ENCODE results near the gene UQCRFS1. TPM values are rescaled to one million over a fixed set of nuclear protein-coding genes. Genes with fewer than 3 reads are reported as not detected.

The UQCRFS1 gene
- total and polyA plus RNA-seq, 2 donors (not counting 1 experiment from before 2014, with no cell fraction given): 15.2 to 23.4 TPM

DNA sequence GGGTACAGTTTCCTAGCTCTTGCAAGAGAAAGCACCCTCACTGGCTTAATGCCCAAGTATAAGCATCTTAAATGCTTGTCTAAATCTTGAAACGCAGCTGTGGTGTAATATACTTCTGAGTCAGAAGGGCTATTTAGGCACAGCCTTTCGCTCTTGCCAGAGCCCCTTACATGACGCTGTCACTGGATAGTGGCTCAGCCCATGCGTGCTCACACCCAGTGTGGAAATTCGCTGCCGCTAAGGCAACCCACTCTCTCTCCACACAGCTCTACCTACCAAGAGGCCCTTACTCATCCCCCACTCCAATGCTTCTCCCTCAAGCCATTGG lies 24.0 kb downstream of the UQCRFS1 start:
- ChIA-PET POLR2A (no interaction called here), CTCF (no interaction called here)
- no peak overlapping the region for H3K27ac ChIP-seq (ENCODE audit: low read length in 2 of 2)
- DNase-seq: no peak
- no peak overlapping the region for H2AFZ ChIP-seq (ENCODE audit: insufficient read depth, low read depth, low read length, poor library complexity, severe bottlenecking)
- no peak overlapping the region for H3K9ac ChIP-seq (ENCODE audit: low read length)
- no peaks in the 10 kb centered on the region for H3K79me2 ChIP-seq (ENCODE audit: control insufficient read depth, insufficient read depth, low read length)
- H3K4me3 Mint-ChIP-seq: no peak overlapping the region
- H3K9me3 Mint-ChIP-seq (ENCODE audit: insufficient read depth): no peaks in the 10 kb centered on the region
- H4K20me1 ChIP-seq (ENCODE audit: control insufficient read depth, insufficient read depth, low read length, poor library complexity, severe bottlenecking): no peaks in the 10 kb centered on the region
- WGBS (ENCODE audit: insufficient coverage): 92% methylated on average over 6 of the region's 6 CpGs
- H3K27me3 ChIP-seq (replicated peaks in 1 of 4; ENCODE audit: control extremely low read depth in 1 of 4, control insufficient read depth in 3 of 4, insufficient read depth in 4 of 4, low read length in 3 of 4): no peaks in the 10 kb centered on the region
- no peaks in the 10 kb centered on the region for H3K4me1 ChIP-seq (ENCODE audit: control insufficient read depth in 2 of 2, insufficient read depth in 2 of 2, low read length in 2 of 2)
- no peaks in the 10 kb centered on the region for H3K36me3 ChIP-seq (replicated peaks in 1 of 2; ENCODE audit: control extremely low read depth in 1 of 2, control insufficient read depth in 1 of 2, extremely low read depth in 1 of 2, insufficient read depth in 2 of 2, low read length in 1 of 2)
- no peak overlapping the region for H3K4me2 ChIP-seq (replicated peaks; ENCODE audit: low read depth, low read length, poor library complexity, severe bottlenecking)
- no peak overlapping the region for H3K4me3 ChIP-seq (ENCODE audit: control extremely low read depth in 1 of 5, extremely low read depth in 1 of 5, insufficient read depth in 1 of 5, low read depth in 2 of 5, low read length in 4 of 5)
- intact Hi-C loops (cut with micrococcal nuclease): no loop called here
- no peaks in the 10 kb centered on the region for H3K9me3 ChIP-seq (ENCODE audit: control extremely low read depth in 1 of 3, control insufficient read depth in 2 of 3, insufficient read depth in 1 of 3, low read length in 2 of 3)
- H3K27me3 Mint-ChIP-seq: peaks cover 4% of the 10 kb centered on the region
- no peak for TF ChIP-seq EZH2 (IDR thresholded peaks at IDR 0.05; ENCODE audit: borderline replicate concordance, insufficient read depth, low read depth, low read length, poor library complexity, severe bottlenecking)
- TF ChIP-seq, protein P1, sequence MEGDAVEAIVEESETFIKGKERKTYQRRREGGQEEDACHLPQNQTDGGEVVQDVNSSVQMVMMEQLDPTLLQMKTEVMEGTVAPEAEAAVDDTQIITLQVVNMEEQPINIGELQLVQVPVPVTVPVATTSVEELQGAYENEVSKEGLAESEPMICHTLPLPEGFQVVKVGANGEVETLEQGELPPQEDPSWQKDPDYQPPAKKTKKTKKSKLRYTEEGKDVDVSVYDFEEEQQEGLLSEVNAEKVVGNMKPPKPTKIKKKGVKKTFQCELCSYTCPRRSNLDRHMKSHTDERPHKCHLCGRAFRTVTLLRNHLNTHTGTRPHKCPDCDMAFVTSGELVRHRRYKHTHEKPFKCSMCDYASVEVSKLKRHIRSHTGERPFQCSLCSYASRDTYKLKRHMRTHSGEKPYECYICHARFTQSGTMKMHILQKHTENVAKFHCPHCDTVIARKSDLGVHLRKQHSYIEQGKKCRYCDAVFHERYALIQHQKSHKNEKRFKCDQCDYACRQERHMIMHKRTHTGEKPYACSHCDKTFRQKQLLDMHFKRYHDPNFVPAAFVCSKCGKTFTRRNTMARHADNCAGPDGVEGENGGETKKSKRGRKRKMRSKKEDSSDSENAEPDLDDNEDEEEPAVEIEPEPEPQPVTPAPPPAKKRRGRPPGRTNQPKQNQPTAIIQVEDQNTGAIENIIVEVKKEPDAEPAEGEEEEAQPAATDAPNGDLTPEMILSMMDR (IDR thresholded peaks at IDR 0.05): no peak
- no peak for ATAC-seq (ENCODE audit: low read depth)
- H3K27ac Mint-ChIP-seq: no peak overlapping the region
- H3K4me1 Mint-ChIP-seq: no peaks in the 10 kb centered on the region

DNA sequence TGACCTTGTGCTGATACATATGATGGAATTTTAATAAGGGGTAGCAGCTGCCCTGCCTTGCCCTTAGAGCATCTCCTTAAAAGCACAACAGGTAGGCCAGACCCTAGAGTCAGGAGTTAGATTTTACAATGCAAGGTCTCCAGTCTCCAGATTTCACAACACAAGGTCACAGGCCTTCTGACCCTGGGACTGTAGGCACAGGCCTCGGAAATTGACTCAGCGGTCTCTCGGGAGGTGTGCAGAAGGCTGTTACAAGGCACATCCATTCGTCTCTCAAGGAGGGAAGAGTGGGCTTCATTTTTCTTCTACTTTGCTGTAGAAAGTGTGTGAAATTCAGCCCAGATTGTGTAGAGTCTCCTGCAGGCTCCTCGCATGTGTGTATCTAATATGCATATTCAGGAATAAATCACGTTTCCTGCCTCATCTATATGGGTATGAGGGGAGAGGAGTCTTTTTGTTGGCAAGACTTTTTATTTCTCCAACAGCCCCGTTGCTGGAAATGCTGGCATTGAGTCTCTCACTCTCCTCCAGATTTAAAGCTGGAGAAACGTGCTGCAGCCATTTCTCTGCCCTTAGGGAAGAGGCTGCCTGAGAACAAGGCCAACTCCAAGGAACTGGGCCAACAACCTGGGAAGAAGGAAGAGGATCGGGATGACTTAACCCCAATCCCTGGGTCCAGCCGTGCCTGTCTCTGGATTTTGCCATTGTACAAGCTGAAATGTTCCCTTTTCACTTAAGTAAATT lies 24.5 kb downstream of the UQCRFS1 start:
- H3K9me3 ChIP-seq (ENCODE audit: control extremely low read depth in 1 of 3, control insufficient read depth in 2 of 3, insufficient read depth in 1 of 3, low read length in 2 of 3): no peaks in the 10 kb centered on the region
- Mint-ChIP-seq H3K27me3 (peaks cover 4% of the 10 kb centered on the region), H3K27ac (no peak overlapping the region), H3K4me3 (no peak overlapping the region), H3K4me1 (no peaks in the 10 kb centered on the region), H3K9me3 (ENCODE audit: insufficient read depth) (no peaks in the 10 kb centered on the region)
- H3K27ac ChIP-seq (ENCODE audit: low read length in 2 of 2): no peak overlapping the region
- DNase-seq: no peak
- H4K20me1 ChIP-seq (ENCODE audit: control insufficient read depth, insufficient read depth, low read length, poor library complexity, severe bottlenecking): no peaks in the 10 kb centered on the region
- H3K4me2 ChIP-seq (replicated peaks; ENCODE audit: low read depth, low read length, poor library complexity, severe bottlenecking): no peak overlapping the region
- intact Hi-C loops (cut with micrococcal nuclease): no loop called here
- no peak overlapping the region for H3K4me3 ChIP-seq (ENCODE audit: control extremely low read depth in 1 of 5, extremely low read depth in 1 of 5, insufficient read depth in 1 of 5, low read depth in 2 of 5, low read length in 4 of 5)
- no peaks in the 10 kb centered on the region for H3K79me2 ChIP-seq (ENCODE audit: control insufficient read depth, insufficient read depth, low read length)
- no peak for TF ChIP-seq EZH2 (IDR thresholded peaks at IDR 0.05; ENCODE audit: borderline replicate concordance, insufficient read depth, low read depth, low read length, poor library complexity, severe bottlenecking)
- TF ChIP-seq, protein P1 (IDR thresholded peaks at IDR 0.05): no peak
- ChIA-PET POLR2A (no interaction called here), CTCF (no interaction called here)
- no peaks in the 10 kb centered on the region for H3K27me3 ChIP-seq (replicated peaks in 1 of 4; ENCODE audit: control extremely low read depth in 1 of 4, control insufficient read depth in 3 of 4, insufficient read depth in 4 of 4, low read length in 3 of 4)
- no peak overlapping the region for H3K9ac ChIP-seq (ENCODE audit: low read length)
- H3K4me1 ChIP-seq (ENCODE audit: control insufficient read depth in 2 of 2, insufficient read depth in 2 of 2, low read length in 2 of 2): no peaks in the 10 kb centered on the region
- 82% methylated on average over 7 of the region's 10 CpGs for WGBS (ENCODE audit: insufficient coverage)
- H2AFZ ChIP-seq (ENCODE audit: insufficient read depth, low read depth, low read length, poor library complexity, severe bottlenecking): no peak overlapping the region
- ATAC-seq (ENCODE audit: low read depth): no peak
- H3K36me3 ChIP-seq (replicated peaks in 1 of 2; ENCODE audit: control extremely low read depth in 1 of 2, control insufficient read depth in 1 of 2, extremely low read depth in 1 of 2, insufficient read depth in 2 of 2, low read length in 1 of 2): no peaks in the 10 kb centered on the region

All from B cell (primary cell).